Mammary epithelial cell (primary cell): ENCODE results near the gene NOG.

Experiments
- CTCF ChIP-seq, 2 donors: IDR thresholded peaks in 1 of 2; conservative IDR thresholded peaks in 1 of 2; 2 replicates each; pipeline ENCODE4 v1.5.1; 2011 to 2012; ENCODE audit warnings: inconsistent platforms in 2 of 2, low read length in 2 of 2, mild to moderate bottlenecking in 2 of 2, control low read depth in 1 of 2, low read depth in 1 of 2; ENCODE audit not compliant: insufficient read depth in 1 of 2; ENCODE audit errors: extremely low read depth in 1 of 2
- EZH2 ChIP-seq: IDR thresholded peaks from 2 replicates; pipeline ENCODE4 v1.6.1; 2012; ENCODE audit warnings: low read length, inconsistent platforms, borderline replicate concordance

- TF ChIP-seq CTCF (conservative IDR thresholded peaks at IDR 0.05 in 1 of 2, IDR thresholded peaks at IDR 0.05 in 1 of 2; ENCODE audit: extremely low read depth in 1 of 2, insufficient read depth in 1 of 2, low read depth in 1 of 2, low read length in 2 of 2), result no peak
- TF ChIP-seq EZH2, result no peak
Observed at GRCh38 chr17:56599088-56599487, 5.6 kb downstream of the NOG start.
